ENCODE data around the gene TXNDC5.

TXNDC5 gene

GRCh38 chr6:7851780-7852179 is 58.8 kb downstream of the TXNDC5 start:
- DNase-seq (ENCODE audit: low read depth), result no peak

GRCh38 chr6:7848229-7848628 is 62.4 kb downstream of the TXNDC5 start:
- no peak overlapping the region for H3K4me3 ChIP-seq (ENCODE audit: control insufficient read depth, low read depth, low read length)
- TF ChIP-seq CTCF (IDR thresholded peaks at IDR 0.05; ENCODE audit: control insufficient read depth, insufficient read depth, low read depth, low read length, missing control alignments), result no peak
- DNase-seq (ENCODE audit: low read depth), result no peak

More at GRCh38 chr6:7851780-7852179, 58.8 kb downstream of the TXNDC5 start:
- TF ChIP-seq CTCF (IDR thresholded peaks at IDR 0.05; ENCODE audit: control insufficient read depth, insufficient read depth, low read depth, low read length, missing control alignments), result no peak
- H3K4me3 ChIP-seq (ENCODE audit: control insufficient read depth, low read depth, low read length), result no peak overlapping the region

GRCh38 chr6:7846966-7847818 is 63.4 kb downstream of the TXNDC5 start:
- DNase-seq (ENCODE audit: low read depth), result peak; percentile 25
- TF ChIP-seq CTCF (IDR thresholded peaks at IDR 0.05; ENCODE audit: control insufficient read depth, insufficient read depth, low read depth, low read length, missing control alignments), result peak; percentile 33
- no peak overlapping the region for H3K4me3 ChIP-seq (ENCODE audit: control insufficient read depth, low read depth, low read length)

- no peak for TF ChIP-seq CTCF (IDR thresholded peaks at IDR 0.05; ENCODE audit: control insufficient read depth, insufficient read depth, low read depth, low read length, missing control alignments)
Measured at GRCh38 chr6:7841781-7842468, 68.7 kb downstream of the TXNDC5 start.

GRCh38 chr6:7836371-7837026 is 74.1 kb downstream of the TXNDC5 start:
- no peak for TF ChIP-seq CTCF (IDR thresholded peaks at IDR 0.05; ENCODE audit: control insufficient read depth, insufficient read depth, low read depth, low read length, missing control alignments)
- DNase-seq (ENCODE audit: low read depth), result no peak
- no peak overlapping the region for H3K4me3 ChIP-seq (ENCODE audit: control insufficient read depth, low read depth, low read length)

More at GRCh38 chr6:7841781-7842468, 68.7 kb downstream of the TXNDC5 start:
- no peak overlapping the region for H3K4me3 ChIP-seq (ENCODE audit: control insufficient read depth, low read depth, low read length)
- DNase-seq (ENCODE audit: low read depth), result no peak

- no peak for DNase-seq (ENCODE audit: low read depth)
- no peak for TF ChIP-seq CTCF (IDR thresholded peaks at IDR 0.05; ENCODE audit: control insufficient read depth, insufficient read depth, low read depth, low read length, missing control alignments)
- no peak overlapping the region for H3K4me3 ChIP-seq (ENCODE audit: control insufficient read depth, low read depth, low read length)
Measured at GRCh38 chr6:7833751-7834070, 76.9 kb downstream of the TXNDC5 start.

Measured in AG09309 (cell line).